Endometrial microvascular endothelial cells (primary cell): ENCODE data around the gene SMIM44. TPM values are rescaled to one million over a fixed set of nuclear protein-coding genes. Genes with fewer than 3 reads are reported as not detected.

Experiments
- in situ Hi-C: cut with HindIII; loops from 2 replicates; pipeline ENCODE4 v1.10.0; 2017; ENCODE audit warnings: low sequenced_read_pairs, low pct_unique_long_range_greater_than_20kb; ENCODE audit errors: inconsistent ontology term
- total RNA-seq: library from RNA; depleted of rRNA; stranded (reverse); fragments of >200 nt; gene quantifications from one replicate; pipeline ENCODE4 v1.2.3, GENCODE V29; 2015; ENCODE audit errors: inconsistent ontology term

Gene SMIM44
- total RNA-seq, 1 donor from 2014 or later: not detected

DNA sequence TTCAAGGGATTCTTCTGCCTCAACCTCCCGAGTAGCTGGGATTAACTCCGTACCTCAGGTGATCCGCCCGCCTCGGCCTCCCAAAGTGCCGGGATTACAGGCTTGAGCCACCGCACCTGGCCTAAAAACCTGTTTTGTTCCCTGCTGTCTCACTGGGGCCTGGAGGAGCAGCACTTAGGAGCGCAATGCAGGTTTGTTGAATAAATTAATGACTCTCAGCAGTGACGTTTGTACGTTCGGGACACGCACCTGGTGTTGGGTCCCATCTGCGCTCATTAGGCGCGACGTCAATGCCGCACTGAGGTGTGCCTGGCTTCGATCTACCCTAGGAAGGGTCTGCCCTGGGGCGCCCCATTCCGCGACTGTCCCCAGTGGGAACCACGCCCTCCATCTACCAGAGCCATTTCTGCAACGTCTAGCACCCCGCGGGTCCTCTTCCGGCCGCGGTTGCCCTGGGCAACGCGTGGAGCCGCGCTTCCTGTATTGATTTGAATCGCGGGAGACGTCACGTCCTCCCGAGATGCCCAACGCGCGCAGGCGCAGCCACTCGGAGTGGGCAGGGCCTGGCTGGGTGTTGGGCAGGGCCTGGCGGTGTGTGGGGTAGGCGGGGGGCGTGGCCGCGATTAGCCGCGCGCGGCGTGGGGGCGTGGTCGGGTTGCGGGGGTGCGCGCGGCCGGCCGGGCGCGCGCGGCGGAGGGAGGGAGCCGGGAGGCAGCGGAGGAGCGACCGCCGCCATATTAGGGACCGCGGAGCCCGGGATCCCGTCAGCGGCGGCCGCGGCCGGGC is 22.6 kb upstream of the SMIM44 start, which contains the start of gene FZR1:
FZR1 (plus strand) TSS at position 714 of the 786 bp plus-strand sequence. CDS start 16,679 bp downstream, outside the sequence.
- in situ Hi-C loops: no loop called here

DNA sequence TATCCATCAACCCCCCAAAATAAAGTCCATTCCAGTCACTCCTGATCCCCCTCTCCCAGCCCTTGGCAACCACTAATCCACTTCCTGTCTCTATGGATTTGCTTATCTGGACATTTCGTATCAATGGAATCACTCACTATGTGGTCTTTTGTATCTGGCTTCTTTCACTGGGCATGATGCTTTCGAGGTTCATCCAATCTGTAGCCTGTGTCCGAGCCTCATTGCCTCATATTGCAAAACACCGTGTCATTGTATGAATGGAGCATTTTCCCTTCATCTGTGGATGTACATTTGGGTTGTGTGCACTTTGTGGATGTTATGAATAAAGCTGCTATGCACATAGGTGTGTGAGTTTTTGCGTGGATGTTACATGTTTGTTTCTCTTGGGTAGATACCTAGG is 21.5 kb upstream of the SMIM44 start:
- in situ Hi-C loops: no loop called here

DNA sequence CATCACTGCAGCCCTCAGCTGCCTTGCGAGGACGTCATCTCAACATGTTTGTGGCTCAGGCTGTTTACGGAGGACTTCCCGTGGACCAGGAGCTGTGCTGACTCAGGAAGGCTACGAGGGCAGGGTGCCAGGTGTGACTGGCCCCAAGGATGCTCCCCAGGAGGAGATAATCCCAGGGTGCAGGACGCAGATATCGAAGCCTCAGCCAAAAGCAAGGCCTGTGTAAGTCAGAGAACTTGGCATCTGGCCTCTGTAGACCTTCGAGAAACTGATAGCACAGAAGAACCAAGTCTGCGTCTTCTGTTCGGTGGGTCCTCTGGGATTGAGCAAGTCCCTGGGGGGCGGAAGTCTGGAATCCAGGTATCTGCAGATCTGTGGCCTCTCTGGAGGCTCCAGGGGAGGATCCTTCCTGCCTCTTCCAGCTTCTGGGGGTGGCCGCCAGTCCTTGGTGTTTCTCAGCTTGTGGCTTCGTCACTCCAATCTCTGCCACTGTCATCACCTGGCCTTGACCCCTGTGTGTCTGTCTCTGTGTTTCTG is 19.9 kb upstream of the SMIM44 start:
- in situ Hi-C loops: no loop called here

DNA sequence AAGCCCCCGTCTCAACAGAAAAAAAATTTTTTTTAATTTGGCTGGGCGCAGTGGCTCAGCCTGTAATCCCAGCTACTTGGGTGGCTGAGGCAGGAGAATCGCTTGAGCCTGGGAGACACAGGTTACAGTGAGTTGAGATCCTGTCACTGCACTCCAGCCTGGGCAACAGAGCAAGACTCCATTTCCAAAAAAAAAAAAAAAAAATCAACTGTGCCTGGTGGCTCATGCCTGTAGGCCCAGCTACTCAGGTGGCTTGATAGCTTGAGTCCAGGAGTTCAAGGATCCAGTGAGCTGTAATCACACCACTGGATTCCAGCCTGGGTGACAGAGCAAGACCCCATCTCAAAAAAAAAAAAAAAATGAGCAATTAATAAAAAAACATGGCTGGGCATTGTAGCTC is 18.5 kb upstream of the SMIM44 start:
- in situ Hi-C loops: no loop called here

DNA sequence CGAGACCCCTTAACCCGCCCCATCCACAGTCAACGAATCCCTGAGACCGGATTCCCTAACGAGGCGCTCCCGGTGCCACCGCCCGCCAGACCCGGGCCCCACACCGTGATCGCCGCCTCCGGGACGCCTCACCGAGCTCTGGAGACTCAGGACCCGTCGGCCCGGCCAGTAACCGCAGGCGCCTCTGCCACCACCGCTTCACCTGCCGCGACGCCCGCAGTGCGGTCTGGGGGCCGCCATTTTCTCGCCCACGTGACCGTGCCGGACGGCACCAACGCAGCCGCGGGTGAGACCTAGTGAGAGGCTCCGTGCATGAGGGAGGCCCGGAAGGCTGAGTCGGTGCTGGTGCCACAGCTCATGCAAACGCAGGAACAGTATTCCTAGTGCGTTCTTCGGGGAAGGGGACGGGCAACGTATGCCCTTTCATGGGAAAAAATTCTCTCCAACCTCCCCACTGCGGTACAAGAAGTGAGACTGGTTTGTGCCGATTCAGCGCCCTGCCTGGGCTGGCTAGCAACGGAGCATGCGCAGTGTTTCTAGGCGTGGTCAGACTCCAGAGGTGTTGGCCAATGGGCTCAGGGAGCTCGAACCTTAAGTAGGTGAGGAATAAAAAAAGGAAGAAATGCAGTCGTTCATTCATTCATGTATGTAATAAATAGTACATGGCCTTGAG is 17.3 kb upstream of the SMIM44 start, which contains the start of gene DOHH:
DOHH (minus strand) TSS at position 246 of the 673 bp plus-strand sequence. CDS start 3,860 bp downstream, outside the sequence.
- in situ Hi-C loops: no loop called here

DNA sequence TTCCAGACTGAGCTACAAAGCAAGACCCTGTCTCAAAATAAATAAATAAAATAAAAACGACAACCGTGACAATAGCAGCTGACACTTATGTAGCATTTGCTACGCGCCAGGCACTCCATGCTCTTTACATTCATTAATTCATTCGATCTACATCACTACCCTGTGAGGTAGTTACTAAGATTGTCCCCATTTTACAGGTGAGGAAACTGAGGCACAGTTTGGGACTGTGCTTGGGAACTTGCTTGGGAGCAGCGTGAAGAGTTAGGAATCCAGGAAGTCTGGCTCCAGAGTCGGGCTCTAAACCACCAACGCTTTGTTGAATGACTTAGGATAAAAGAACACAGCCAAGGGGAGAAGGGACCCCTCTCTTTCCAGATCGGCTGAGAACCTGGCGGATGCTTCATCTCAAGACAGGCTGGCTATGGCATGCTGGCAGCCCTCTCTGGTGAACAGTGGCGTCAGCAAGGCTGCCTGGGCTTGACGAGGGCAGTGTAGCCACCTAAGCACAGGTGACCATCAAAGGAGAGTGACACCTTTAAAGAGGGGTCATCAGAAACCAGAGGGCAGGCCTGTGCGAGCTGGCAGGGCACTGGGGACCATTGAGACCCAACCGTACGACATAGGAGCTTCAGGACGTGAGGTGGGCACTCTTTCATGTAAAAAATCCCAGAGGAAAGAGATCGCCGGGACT is 16.6 kb upstream of the SMIM44 start:
- in situ Hi-C loops: no loop called here

DNA sequence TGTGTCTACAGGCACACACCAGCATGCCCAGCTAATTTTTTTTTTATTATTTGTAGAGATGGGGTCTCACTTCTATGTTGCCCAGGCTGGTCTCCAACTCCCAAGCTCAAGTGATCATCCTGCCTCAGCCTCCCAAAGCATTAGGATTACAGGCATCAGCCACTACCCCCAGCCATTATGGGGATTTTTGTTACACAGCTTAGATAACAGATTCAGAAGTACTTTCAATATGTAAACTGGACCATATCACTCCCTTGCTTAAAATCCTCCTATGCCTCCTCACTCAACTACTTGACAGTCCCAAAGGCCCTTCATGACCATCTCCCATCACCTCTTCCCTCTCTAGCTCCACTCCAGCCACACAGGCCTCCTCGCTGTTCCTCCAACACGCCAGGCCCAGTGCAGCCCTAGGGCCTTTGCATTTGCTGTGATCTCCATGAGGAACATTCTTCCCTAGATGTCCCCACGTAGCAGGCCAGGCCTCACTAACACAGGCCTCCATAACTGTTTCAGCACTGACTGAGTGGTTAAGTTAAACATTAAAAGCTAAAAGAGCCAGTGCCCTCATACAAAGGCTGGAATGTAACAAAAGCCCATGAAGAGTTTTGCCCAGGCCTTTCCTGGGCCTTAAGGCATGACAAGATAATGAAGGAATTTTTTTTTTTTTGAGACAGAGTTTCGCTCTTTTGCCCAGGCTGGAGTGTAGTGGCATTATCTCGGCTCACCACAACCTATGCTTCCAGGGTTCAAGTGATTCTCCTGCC is 14.7 kb upstream of the SMIM44 start:
- in situ Hi-C loops: no loop called here

DNA sequence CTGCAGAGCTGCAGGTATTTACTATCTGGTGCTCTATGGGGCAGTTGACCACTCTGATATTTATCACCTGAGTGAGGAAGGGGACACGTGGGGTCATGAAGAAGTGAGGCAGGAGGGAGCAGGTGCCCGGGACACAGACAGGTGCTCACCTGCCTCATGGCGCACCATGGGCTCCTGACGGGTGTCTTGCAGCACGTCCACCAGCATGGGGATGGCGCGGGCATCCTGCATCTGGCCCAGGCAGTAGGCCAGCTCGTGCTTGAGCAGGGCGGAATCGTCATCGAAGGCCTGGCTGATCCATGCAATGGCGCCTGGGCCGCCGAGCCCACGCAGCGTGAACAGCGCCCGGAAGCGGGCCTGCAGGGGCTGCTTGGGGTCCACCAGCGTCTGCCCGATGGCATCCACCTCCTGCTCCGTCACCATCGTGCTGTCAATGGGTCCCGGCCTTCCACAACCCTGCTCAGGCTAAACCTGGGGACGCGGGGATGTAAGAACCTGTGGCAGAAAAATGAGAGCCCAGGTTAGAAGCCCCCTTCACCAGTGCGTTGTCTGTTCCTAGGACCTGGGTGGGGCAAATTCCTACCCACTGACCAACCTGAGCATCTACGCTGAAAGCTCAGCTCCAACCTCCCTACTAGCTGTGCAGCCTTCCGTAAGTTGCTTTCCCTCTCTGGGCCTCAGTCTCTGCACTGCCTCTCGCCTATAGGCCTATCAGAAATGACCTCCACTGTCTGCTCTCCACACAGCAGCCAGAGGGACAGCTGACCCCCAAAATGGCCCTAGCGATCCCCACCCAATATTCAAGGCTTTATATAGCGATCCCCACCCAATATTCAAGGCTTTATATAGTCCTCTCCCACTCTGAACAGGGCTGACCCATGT is 13.4 kb upstream of the SMIM44 start:
- in situ Hi-C loops: no loop called here

DNA sequence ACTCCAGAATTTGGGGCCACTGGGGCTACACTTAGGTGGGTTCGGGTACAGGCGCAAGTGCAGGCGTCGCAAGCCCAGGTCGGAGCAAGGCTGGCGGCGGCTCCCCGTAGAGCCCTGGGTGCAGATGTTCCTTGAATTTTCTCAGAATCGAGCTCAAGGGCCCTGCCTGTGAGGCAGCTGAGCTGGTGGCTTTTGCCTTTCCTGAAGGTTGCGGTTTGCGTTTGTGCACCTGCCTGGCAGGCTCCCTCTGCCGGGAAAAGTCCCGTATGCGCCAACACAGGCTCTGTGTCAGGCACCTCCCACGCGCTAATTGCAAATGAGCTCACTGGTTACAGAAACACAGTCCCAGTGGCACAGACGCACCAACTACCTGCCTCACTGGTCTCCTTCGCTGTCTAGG is 11.3 kb upstream of the SMIM44 start:
- in situ Hi-C loops: no loop called here

DNA sequence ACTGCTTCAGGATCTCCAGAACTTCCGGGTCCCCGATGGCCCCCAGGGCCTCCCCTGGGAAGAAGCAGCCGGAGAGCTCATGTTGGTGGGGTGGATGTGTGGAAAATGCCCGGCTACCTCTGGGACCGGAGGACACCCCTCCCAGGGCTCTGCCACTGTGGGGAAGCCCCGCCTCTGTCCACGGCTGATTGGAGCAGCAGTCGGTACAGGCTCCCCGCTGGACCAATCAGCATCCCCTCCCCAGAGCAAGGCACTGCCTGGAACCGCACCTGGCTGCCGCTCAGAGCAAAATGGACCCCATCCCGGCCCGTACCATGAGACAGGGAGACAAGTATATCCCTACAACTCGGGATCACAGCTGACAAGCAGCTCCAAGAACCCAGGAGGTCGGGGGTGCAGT is 10.8 kb upstream of the SMIM44 start:
- in situ Hi-C loops: no loop called here

DNA sequence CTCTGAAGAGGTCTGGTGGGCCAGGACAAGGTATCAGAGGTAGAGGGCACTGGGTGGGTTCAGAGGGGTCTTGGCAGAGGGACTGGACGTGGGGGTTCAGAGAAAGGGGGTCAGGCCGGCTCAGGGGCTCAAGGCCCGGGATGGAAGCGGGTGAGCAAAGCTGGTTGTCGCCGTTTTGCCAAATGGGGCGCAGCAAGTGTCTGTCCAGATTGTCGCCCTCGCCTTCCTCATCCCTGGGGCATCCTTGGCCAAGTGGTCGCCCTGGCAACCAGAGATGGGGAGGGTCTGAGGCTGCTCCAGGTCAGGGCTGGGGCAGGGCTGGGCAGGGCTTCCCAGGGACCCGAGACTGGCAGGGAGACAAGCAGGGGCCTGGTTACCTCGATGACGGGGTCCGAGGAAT is 10.4 kb upstream of the SMIM44 start:
- in situ Hi-C loops: no loop called here

DNA sequence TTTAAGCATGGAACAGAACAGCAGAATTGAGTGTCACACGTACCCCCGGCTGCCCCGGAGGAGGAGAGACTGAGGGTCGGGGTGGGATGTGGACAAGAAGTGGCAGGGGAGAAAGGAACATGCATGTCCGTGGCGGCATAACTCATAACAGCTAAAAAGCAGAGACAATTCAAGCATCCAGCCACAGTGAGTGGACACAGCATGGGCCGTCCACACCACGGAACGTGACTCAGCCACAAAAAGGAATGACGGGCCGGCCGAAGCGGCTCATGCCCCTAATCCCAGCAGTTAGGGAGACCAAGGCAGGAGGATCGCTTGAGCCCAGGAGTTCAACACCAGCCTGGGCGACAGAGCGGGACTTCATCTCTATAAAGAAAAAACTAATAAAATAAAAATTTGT is 9.7 kb upstream of the SMIM44 start:
- in situ Hi-C loops: no loop called here

DNA sequence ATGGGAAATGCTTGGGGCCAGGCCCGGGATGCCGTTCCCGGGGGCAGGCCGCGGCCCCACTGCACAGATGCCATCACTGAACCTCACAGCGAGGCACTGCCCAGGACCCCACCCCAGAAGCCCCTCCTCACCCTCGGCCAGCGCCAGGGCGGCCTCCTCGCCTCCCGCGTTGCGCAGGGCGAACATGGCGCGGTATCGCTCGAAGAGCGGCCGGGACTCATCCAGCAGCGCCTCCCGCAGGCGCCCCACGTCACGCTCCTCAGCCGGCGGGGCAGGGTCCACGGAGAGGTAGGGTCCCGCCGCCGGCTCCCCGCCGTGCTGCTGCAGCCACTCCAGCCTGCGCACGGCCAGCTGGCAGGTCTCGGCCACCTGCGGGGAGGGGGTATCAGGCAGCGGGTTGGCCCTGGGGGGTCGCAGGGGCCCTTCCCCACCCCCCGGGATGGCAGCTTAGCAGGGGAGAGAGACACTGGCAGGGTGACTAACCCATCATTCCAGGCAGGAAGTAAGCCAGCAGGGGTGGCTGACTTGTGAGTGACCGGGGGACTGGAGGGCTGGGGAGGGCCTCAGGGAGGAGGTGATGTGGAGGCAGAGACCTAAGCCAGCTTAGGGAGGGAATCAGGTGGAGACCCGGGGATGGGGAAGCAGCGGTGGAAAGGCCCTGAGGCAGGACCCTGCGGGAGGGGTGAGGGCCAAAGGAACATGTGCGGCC is 9.0 kb upstream of the SMIM44 start:
- in situ Hi-C loops: no loop called here

DNA sequence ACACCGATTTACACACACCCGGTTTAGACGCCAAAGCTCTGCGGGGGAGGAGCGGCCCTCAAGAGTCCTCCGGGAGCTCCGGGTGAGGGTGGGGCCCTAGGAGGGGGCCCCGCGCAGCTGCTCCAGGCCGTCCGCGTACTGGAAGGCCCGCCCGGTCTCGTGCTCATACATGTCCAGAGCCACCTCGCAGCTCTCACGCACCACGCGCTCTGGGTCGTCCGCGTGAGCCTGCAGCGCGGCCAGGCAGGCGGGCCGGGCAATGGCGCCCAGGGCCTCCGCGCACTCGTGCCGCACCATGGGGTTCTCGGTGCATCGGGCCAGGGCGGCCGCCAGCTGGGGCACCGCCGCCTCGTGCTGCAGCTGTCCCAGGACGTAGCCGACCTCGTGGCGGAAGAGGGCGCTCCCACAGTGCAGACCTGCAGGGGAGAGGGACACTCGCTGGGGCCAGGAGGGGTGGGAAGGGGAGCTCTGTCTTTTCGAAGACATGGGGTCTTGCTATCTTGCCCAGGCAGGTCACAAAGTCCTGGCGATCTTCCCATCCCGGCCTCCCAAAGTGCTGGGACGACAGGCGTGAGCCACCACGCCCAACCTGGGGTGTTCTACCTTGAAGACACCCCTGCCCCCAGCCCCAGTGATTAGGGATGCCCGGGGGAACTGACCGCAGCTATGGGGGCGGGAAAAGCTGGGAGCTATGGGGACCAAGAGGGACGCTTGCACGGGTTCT is 8.3 kb upstream of the SMIM44 start:
- in situ Hi-C loops: no loop called here

DNA sequence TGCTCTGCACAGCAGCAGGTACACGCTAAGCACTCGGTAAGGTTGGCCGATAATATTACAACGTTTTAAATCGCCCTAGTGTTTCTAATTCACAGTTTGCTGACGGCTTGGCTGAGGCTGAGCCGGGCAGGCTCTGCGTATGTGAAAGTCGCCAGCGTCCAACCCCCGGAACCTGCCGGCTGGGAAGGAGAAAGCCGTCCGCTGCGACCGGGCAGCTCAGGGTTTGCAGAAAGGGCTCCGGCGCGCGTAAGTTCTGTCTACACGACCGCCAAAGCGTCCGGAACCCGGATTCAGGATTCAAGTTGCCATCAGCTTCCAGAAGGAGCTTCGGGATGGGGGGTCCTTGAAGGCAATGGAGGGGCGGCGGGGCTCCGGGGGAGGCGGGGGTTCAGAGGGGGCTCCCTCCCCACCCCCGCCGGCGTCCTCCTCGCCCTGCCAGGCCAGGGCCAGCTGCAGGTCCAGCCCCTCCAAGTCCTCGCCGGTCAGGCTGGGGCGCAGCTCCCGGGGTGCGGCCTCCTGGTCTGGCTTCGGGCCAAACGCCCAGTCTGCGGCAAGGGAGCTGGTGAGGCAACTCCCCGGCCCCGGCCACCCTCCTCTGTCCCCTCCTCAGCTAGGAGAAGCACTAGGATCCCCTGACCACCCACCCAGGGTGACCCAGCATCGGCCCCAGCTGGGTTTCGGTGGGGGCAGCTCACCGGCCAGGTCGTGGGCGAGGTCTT is 575 bp downstream of the SMIM44 start:
- in situ Hi-C loops: no loop called here
